Gastroesophageal sphincter (tissue), 3 donors: ENCODE results near the gene DSCAML1.

Experiments used
- CTCF ChIP-seq, 4 experiments: fragments of 200-600 bp in 2 of 4; fragments of 450-650 bp in 2 of 4; sonication (generic) in 1 of 4; IDR thresholded peaks; one replicate each; pipeline ENCODE4 v1.5.1; 2017 to 2019; ENCODE audit warnings: antibody characterized with exemption in 4 of 4, mild to moderate bottlenecking in 2 of 4, moderate library complexity in 2 of 4
- EP300 ChIP-seq: sonication (generic); formaldehyde crosslinking; IDR thresholded peaks from one replicate; pipeline ENCODE4 v1.6.1; 2017; ENCODE audit warnings: antibody characterized with exemption, mild to moderate bottlenecking
- POLR2AphosphoS5 ChIP-seq: sonication (generic); formaldehyde crosslinking; IDR thresholded peaks from one replicate; pipeline ENCODE4 v1.6.1; 2017; ENCODE audit warnings: antibody characterized with exemption

GRCh38 chr11:117752721-117753237 lies 44.2 kb downstream of the DSCAML1 start:
- TF ChIP-seq CTCF (IDR thresholded peaks at IDR 0.05) (no peak), EP300 (no peak), POLR2AphosphoS5 (no peak)
